DOHH2 (cell line): ENCODE results near the gene RPE65.

Experiments used
- H3F3A ChIP-seq: fragments of 200-600 bp; sonication (generic), shearing (Covaris generic); 2 replicates; pipeline ENCODE4 v1.6.0; 2016; ENCODE audit warnings: antibody characterized with exemption, mild to moderate bottlenecking; ENCODE audit not compliant: control insufficient read depth, insufficient read depth
- H3K27ac ChIP-seq: fragments of 200-600 bp; sonication (generic); 2 replicates; pipeline ENCODE4 v1.5.1; 2014; ENCODE audit warnings: low read depth, mild to moderate bottlenecking, low read length, moderate library complexity
- H3K27me3 ChIP-seq: fragments of 200-600 bp; sonication (generic); 2 replicates; pipeline ENCODE4 v1.6.1; 2014; ENCODE audit warnings: mild to moderate bottlenecking, low read length, mixed read lengths; ENCODE audit not compliant: control insufficient read depth
- H3K36me3 ChIP-seq: fragments of 200-600 bp; sonication (generic); 2 replicates; pipeline ENCODE4 v1.6.1; 2014; ENCODE audit warnings: mild to moderate bottlenecking, low read length, moderate library complexity, mixed read lengths; ENCODE audit not compliant: control insufficient read depth
- H3K4me1 ChIP-seq: fragments of 200-600 bp; sonication (generic); 2 replicates; pipeline ENCODE4 v1.6.1; 2014; ENCODE audit warnings: mild to moderate bottlenecking, low read length, mixed read lengths; ENCODE audit not compliant: control insufficient read depth
- H3K4me2 ChIP-seq: fragments of 200-600 bp; sonication (generic); 2 replicates; pipeline ENCODE4 v1.6.0; 2014; ENCODE audit warnings: mild to moderate bottlenecking, low read length, moderate library complexity
- H3K4me3 ChIP-seq: fragments of 200-600 bp; sonication (generic); 2 replicates; pipeline ENCODE4 v1.5.1; 2014; ENCODE audit warnings: mild to moderate bottlenecking, low read length, mixed read lengths
- H3K79me2 ChIP-seq: fragments of 200-600 bp; sonication (generic); 2 replicates; pipeline ENCODE4 v1.6.1; 2014; ENCODE audit warnings: mild to moderate bottlenecking, low read length, mixed read lengths; ENCODE audit not compliant: control insufficient read depth
- H3K9me2 ChIP-seq: fragments of 200-600 bp; sonication (generic); replicated peaks from 2 replicates; pipeline ENCODE4 v1.6.1; 2014; ENCODE audit warnings: mild to moderate bottlenecking, low read length, mixed read lengths; ENCODE audit not compliant: control insufficient read depth
- H3K9me3 ChIP-seq: fragments of 200-600 bp; sonication (generic); 2 replicates; pipeline ENCODE4 v1.6.1; 2014; ENCODE audit warnings: antibody characterized with exemption, low read length, mixed read lengths; ENCODE audit not compliant: control insufficient read depth, insufficient read depth
- H4K20me1 ChIP-seq: fragments of 200-600 bp; sonication (generic); 2 replicates; pipeline ENCODE4 v1.6.0; 2014; ENCODE audit warnings: low read depth, mild to moderate bottlenecking, antibody characterized with exemption, low read length, moderate library complexity; ENCODE audit not compliant: control insufficient read depth, insufficient read depth
- CTCF ChIP-seq: fragments of 200-600 bp; sonication (generic); IDR thresholded peaks from one replicate; pipeline ENCODE4 v1.5.1; 2014; ENCODE audit warnings: antibody characterized with exemption, mild to moderate bottlenecking, low read depth, low read length; ENCODE audit not compliant: poor library complexity, severe bottlenecking
- EZH2phosphoT487 ChIP-seq: fragments of 200-600 bp; sonication (generic); IDR thresholded peaks from 2 replicates; pipeline ENCODE4 v1.6.1; 2017; ENCODE audit warnings: borderline replicate concordance, mild to moderate bottlenecking, antibody characterized with exemption, low read length, moderate library complexity, mixed read lengths

RPE65 gene

GRCh38 chr1:68449901-68450300 lies at the start of gene RPE65:
TSS of gene RPE65 (minus strand) at chr1:68449954. CDS start at chr1:68449905, 49 bp downstream.
- Histone ChIP-seq H3K27ac (no peak within 1 kb of the TSS), H3K4me1 (no peaks in the 10 kb centered on the region), H3K79me2 (no peaks in the 10 kb centered on the region), H3K9me3 (no peaks in the 10 kb centered on the region), H3F3A (no peaks in the 10 kb centered on the region), H3K4me2 (no peak within 1 kb of the TSS), H3K9me2 (no peaks in the 10 kb centered on the region), H3K36me3 (no peaks in the 10 kb centered on the region), H3K27me3 (0 out of 2 replicates have a peak, but pooled peaks cover under 1% of the 10 kb centered on the region), H4K20me1 (no peaks in the 10 kb centered on the region), H3K4me3 (no peak within 1 kb of the TSS)
- TF ChIP-seq EZH2phosphoT487 (no peak), CTCF (no peak)

GRCh38 chr1:68497358-68497698 lies 47.6 kb upstream of the RPE65 start:
- H3K4me2 ChIP-seq, result peak overlapping the region; percentile 77
- TF ChIP-seq CTCF, result no peak
- no peak for TF ChIP-seq EZH2phosphoT487
- peak overlapping the region; percentile 96 for H3K4me3 ChIP-seq
- peaks cover 48% of the 10 kb centered on the region for H3K79me2 ChIP-seq
- H3K9me3 ChIP-seq, result no peaks in the 10 kb centered on the region
- H3K9me2 ChIP-seq, result no peaks in the 10 kb centered on the region
- no peaks in the 10 kb centered on the region for H3F3A ChIP-seq
- H3K27ac ChIP-seq, result peak overlapping the region; percentile 76
- H3K27me3 ChIP-seq, result no peaks in the 10 kb centered on the region
- H4K20me1 ChIP-seq, result no peaks in the 10 kb centered on the region
- H3K36me3 ChIP-seq, result peaks cover 41% of the 10 kb centered on the region
- peaks cover 42% of the 10 kb centered on the region for H3K4me1 ChIP-seq

GRCh38 chr1:68496680-68497357 lies 47.1 kb upstream of the RPE65 start, which contains the start of gene DEPDC1:
TSS of gene DEPDC1 (minus strand) at chr1:68497082. CDS start at chr1:68496999, 83 bp downstream.
- TF ChIP-seq CTCF, result no peak
- no peak for TF ChIP-seq EZH2phosphoT487
- peak within 1 kb of the TSS; percentile 77 for H3K4me2 ChIP-seq
- no peaks in the 10 kb centered on the region for H3K27me3 ChIP-seq

More at GRCh38 chr1:68496680-68497357, 47.1 kb upstream of the RPE65 start, which contains the start of gene DEPDC1:
- H3K27ac ChIP-seq, result peak within 1 kb of the TSS; percentile 76
- H4K20me1 ChIP-seq, result no peaks in the 10 kb centered on the region
- no peaks in the 10 kb centered on the region for H3K9me3 ChIP-seq
- peaks cover 53% of the 10 kb centered on the region for H3K79me2 ChIP-seq
- no peaks in the 10 kb centered on the region for H3K9me2 ChIP-seq
- H3K4me1 ChIP-seq, result peaks cover 47% of the 10 kb centered on the region
- H3K4me3 ChIP-seq, result peak within 1 kb of the TSS; percentile 96
- peaks cover 46% of the 10 kb centered on the region for H3K36me3 ChIP-seq
- no peaks in the 10 kb centered on the region for H3F3A ChIP-seq
